Transverse colon (tissue), 4 donors: ENCODE data around the gene TICAM1.

Source experiments
- POLR2AphosphoS5 ChIP-seq, 3 donors: sonication (generic); formaldehyde crosslinking; IDR thresholded peaks; one replicate each; pipeline ENCODE4 v1.6.1; 2016; ENCODE audit warnings: antibody characterized with exemption in 3 of 3
- TF ChIP-seq, protein P1 (sequence below), 5 experiments: fragments of 200-600 bp in 3 of 5; fragments of 450-650 bp in 2 of 5; sonication (generic) in 3 of 5; IDR thresholded peaks; 1 replicate in 2 of 5; 2 replicates in 3 of 5; pipeline ENCODE4 v1.5.1; 2016 to 2017; ENCODE audit warnings: antibody characterized with exemption in 5 of 5, inconsistent platforms in 3 of 5, mild to moderate bottlenecking in 2 of 5, moderate library complexity in 1 of 5

DNA sequence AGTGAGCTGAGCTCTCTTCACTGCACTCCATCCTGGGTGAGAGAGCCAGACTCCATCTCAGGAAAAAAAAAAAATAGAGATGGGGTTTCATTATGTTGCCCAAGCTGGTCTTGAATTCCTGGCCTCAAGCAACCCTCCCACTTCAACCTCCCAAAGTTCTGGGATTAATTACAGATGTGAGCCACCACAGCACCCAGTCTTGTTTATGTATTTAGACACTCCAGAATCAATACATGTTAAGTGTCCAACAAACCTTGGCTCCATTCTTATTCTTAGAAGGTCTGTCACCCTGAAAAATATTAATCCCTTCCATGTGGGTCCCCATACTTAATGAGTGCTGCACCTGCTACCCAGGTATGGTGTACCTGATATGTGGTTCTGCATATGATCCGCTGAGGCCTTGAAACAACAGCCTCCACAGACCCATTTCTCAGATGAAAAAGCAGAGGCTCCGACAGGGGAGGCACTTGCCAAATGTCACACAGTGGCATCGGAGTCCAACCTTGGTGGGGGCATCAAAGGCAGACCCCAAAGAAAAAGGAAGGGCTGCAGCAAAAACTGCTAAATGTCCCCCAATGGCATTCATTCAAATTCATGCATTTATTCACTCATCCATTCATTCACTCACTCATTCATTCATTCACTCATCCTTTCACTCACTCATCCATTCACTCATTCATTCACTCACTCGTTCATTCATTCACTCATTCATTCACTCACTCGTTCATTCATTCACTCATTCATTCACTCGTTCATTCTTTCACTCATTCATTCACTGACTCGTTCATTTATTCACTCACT is 16.7 kb downstream of the TICAM1 start:
- TF ChIP-seq, protein P1, sequence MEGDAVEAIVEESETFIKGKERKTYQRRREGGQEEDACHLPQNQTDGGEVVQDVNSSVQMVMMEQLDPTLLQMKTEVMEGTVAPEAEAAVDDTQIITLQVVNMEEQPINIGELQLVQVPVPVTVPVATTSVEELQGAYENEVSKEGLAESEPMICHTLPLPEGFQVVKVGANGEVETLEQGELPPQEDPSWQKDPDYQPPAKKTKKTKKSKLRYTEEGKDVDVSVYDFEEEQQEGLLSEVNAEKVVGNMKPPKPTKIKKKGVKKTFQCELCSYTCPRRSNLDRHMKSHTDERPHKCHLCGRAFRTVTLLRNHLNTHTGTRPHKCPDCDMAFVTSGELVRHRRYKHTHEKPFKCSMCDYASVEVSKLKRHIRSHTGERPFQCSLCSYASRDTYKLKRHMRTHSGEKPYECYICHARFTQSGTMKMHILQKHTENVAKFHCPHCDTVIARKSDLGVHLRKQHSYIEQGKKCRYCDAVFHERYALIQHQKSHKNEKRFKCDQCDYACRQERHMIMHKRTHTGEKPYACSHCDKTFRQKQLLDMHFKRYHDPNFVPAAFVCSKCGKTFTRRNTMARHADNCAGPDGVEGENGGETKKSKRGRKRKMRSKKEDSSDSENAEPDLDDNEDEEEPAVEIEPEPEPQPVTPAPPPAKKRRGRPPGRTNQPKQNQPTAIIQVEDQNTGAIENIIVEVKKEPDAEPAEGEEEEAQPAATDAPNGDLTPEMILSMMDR (IDR thresholded peaks at IDR 0.05), result no peak
- TF ChIP-seq POLR2AphosphoS5 (IDR thresholded peaks at IDR 0.05), result no peak
